Muscle of leg (tissue), 16 donors: ENCODE measurements around the gene SERPINB7. TPM values are rescaled to one million over a fixed set of nuclear protein-coding genes. Genes with fewer than 3 reads are reported as not detected.
A peak's percentile ranks its signal among the peaks of the same experiment; 100 is the strongest.

Experiments
- DNase-seq: peaks from one replicate; pipeline ENCODE4 v3.0.0; 2013
- H3K27ac ChIP-seq: one replicate; pipeline ENCODE4 v1.5.1; 2013; ENCODE audit warnings: mild to moderate bottlenecking, low read length, control low read depth
- H3K27me3 ChIP-seq: one replicate; pipeline ENCODE4 v1.6.1; 2013; ENCODE audit warnings: low read length; ENCODE audit not compliant: control insufficient read depth, insufficient read depth
- H3K36me3 ChIP-seq: one replicate; pipeline ENCODE4 v1.6.1; 2013; ENCODE audit warnings: low read length; ENCODE audit not compliant: control insufficient read depth, insufficient read depth
- H3K4me1 ChIP-seq: one replicate; pipeline ENCODE4 v1.6.1; 2013; ENCODE audit warnings: low read length; ENCODE audit not compliant: control insufficient read depth, insufficient read depth
- H3K4me3 ChIP-seq: one replicate; pipeline ENCODE4 v1.5.1; 2013; ENCODE audit warnings: low read length, control low read depth
- H3K9me3 ChIP-seq: replicated peaks from 2 replicates; pipeline ENCODE4 v1.6.1; 2013; ENCODE audit warnings: low read depth, low read length; ENCODE audit not compliant: control insufficient read depth
- WGBS: methylation state at CpG from one replicate; pipeline ENCODE4 v1.1.5; 2013; ENCODE audit warnings: missing lambda C conversion rate; ENCODE audit not compliant: insufficient coverage; 5-methylcytosine and 5-hydroxymethylcytosine counted together
- long read RNA-seq, 11 donors: transcript quantifications; one replicate each; lab custom pipeline, GENCODE V29; 2026
- polyA plus RNA-seq, 8 donors: library from polyadenylated mRNA; unstranded; fragments of 120-200 nt; gene quantifications; one replicate each; pipeline versions ENCODE4 v1.2.1 to v1.2.3, GENCODE V29; 2013; ENCODE audit warnings: inconsistent platforms in 1 of 8, low replicate concordance in 1 of 8; ENCODE audit not compliant: insufficient read length in 8 of 8, insufficient read depth in 1 of 8
- total RNA-seq: library from RNA; stranded (reverse); fragments of 120-200 nt; gene quantifications from one replicate; pipeline ENCODE4 v1.2.4, GENCODE V29; 2013

SERPINB7 gene
- total RNA-seq, result not detected
- polyA plus RNA-seq, result 10 to 100 TPM in 1 of 8 donors, under 1 TPM in 2, not detected in 5; 0.12 to 10.1 (median 0.42) TPM
- long read RNA-seq, donor 1, result 0 reads
- long read RNA-seq, donor 2, partial matches to known transcripts, result 0 of 2 reads
- long read RNA-seq, donor 2, other reads (novel, unspliced or antisense), result 0 of 2 reads
- long read RNA-seq, donor 3, result 0 reads
- long read RNA-seq, donor 4, result 0 reads
- long read RNA-seq, donor 5, result 0 reads
- long read RNA-seq, donor 6, result 0 reads
- long read RNA-seq, donor 7, result 0 reads
- long read RNA-seq, donor 8, result 0 reads
- long read RNA-seq, donor 9, result 0 reads
- long read RNA-seq, donor 10, result 0 reads
- long read RNA-seq, donor 11, result 0 reads

- WGBS, result no CpG with 5 or more reads among the region's 2 CpGs
Measured at GRCh38 chr18:63775166-63775730, at the start of gene SERPINB7. Gene SERPINB7 (plus strand): TSS chr18:63775418. CDS start chr18:63782373, 6,955 bp downstream.

GRCh38 chr18:63725682-63726480 is 49.3 kb upstream of the SERPINB7 start:
- H3K4me1 ChIP-seq, result peaks cover 12% of the 10 kb centered on the region

More at GRCh38 chr18:63775166-63775730, at the start of gene SERPINB7:
- no peak within 1 kb of the TSS for H3K4me3 ChIP-seq
- no peak within 1 kb of the TSS for H3K27ac ChIP-seq
- no peak for DNase-seq
- no peaks in the 10 kb centered on the region for H3K36me3 ChIP-seq
- no peaks in the 10 kb centered on the region for H3K4me1 ChIP-seq
- no peaks in the 10 kb centered on the region for H3K27me3 ChIP-seq
- H3K9me3 ChIP-seq, result no peaks in the 10 kb centered on the region

GRCh38 chr18:63730773-63731172 is 44.4 kb upstream of the SERPINB7 start:
- H3K27me3 ChIP-seq, result no peaks in the 10 kb centered on the region
- no peak overlapping the region for H3K27ac ChIP-seq
- WGBS, result 59% methylated on average over 4 of the region's 5 CpGs
- no peak overlapping the region for H3K4me3 ChIP-seq
- no peaks in the 10 kb centered on the region for H3K36me3 ChIP-seq
- no peak for DNase-seq
- H3K4me1 ChIP-seq, result peaks cover 12% of the 10 kb centered on the region
- H3K9me3 ChIP-seq, result peaks cover 2% of the 10 kb centered on the region

More at GRCh38 chr18:63725682-63726480, 49.3 kb upstream of the SERPINB7 start:
- H3K4me3 ChIP-seq, result no peak overlapping the region
- H3K9me3 ChIP-seq, result no peaks in the 10 kb centered on the region
- DNase-seq, result peak; percentile 15
- no CpG with 5 or more reads among the region's 3 CpGs for WGBS
- H3K27me3 ChIP-seq, result no peaks in the 10 kb centered on the region
- no peaks in the 10 kb centered on the region for H3K36me3 ChIP-seq
- H3K27ac ChIP-seq, result no peak overlapping the region

GRCh38 chr18:63731215-63731614 is 44.0 kb upstream of the SERPINB7 start:
- WGBS, result 84% methylated on average over 3 of the region's 3 CpGs
- DNase-seq, result no peak
- Histone ChIP-seq H3K4me3 (no peak overlapping the region), H3K27ac (no peak overlapping the region), H3K27me3 (no peaks in the 10 kb centered on the region), H3K9me3 (peaks cover 2% of the 10 kb centered on the region), H3K4me1 (peaks cover 7% of the 10 kb centered on the region), H3K36me3 (no peaks in the 10 kb centered on the region)

GRCh38 chr18:63736876-63737275 is 38.3 kb upstream of the SERPINB7 start:
- H3K36me3 ChIP-seq, result no peaks in the 10 kb centered on the region
- H3K27me3 ChIP-seq, result no peaks in the 10 kb centered on the region
- H3K4me3 ChIP-seq, result no peak overlapping the region
- H3K4me1 ChIP-seq, result no peaks in the 10 kb centered on the region
- peaks cover 2% of the 10 kb centered on the region for H3K9me3 ChIP-seq
- H3K27ac ChIP-seq, result no peak overlapping the region
- DNase-seq, result no peak

- 57% methylated on average over 1 of the region's 4 CpGs for WGBS
- Histone ChIP-seq H3K27me3 (no peaks in the 10 kb centered on the region), H3K9me3 (no peaks in the 10 kb centered on the region), H3K27ac (no peak overlapping the region), H3K4me1 (no peaks in the 10 kb centered on the region), H3K4me3 (no peak overlapping the region), H3K36me3 (no peaks in the 10 kb centered on the region)
- DNase-seq, result peak; percentile 11
Measured at GRCh38 chr18:63741769-63742168, 33.4 kb upstream of the SERPINB7 start.

GRCh38 chr18:63747006-63747405 is 28.2 kb upstream of the SERPINB7 start:
- WGBS, result no CpG with 5 or more reads among the region's 2 CpGs
- no peak overlapping the region for H3K4me3 ChIP-seq
- H3K27me3 ChIP-seq, result no peaks in the 10 kb centered on the region
- DNase-seq, result no peak
- no peaks in the 10 kb centered on the region for H3K9me3 ChIP-seq
- no peaks in the 10 kb centered on the region for H3K4me1 ChIP-seq
- no peak overlapping the region for H3K27ac ChIP-seq
- no peaks in the 10 kb centered on the region for H3K36me3 ChIP-seq

GRCh38 chr18:63749489-63749888 is 25.7 kb upstream of the SERPINB7 start:
- no peaks in the 10 kb centered on the region for H3K27me3 ChIP-seq
- no peaks in the 10 kb centered on the region for H3K9me3 ChIP-seq
- DNase-seq, result no peak
- no peak overlapping the region for H3K27ac ChIP-seq
- no peak overlapping the region for H3K4me3 ChIP-seq
- no peaks in the 10 kb centered on the region for H3K36me3 ChIP-seq
- WGBS, result no CpG with 5 or more reads among the region's 1 CpG
- H3K4me1 ChIP-seq, result no peaks in the 10 kb centered on the region

- Histone ChIP-seq H3K27ac (no peak overlapping the region), H3K36me3 (no peaks in the 10 kb centered on the region)
- WGBS, result no CpG with 5 or more reads among the region's 2 CpGs
Measured at GRCh38 chr18:63752636-63753035, 22.6 kb upstream of the SERPINB7 start.

GRCh38 chr18:63753676-63754075 is 21.5 kb upstream of the SERPINB7 start:
- Histone ChIP-seq H3K9me3 (no peaks in the 10 kb centered on the region), H3K36me3 (no peaks in the 10 kb centered on the region), H3K27ac (no peak overlapping the region), H3K27me3 (no peaks in the 10 kb centered on the region), H3K4me3 (no peak overlapping the region), H3K4me1 (no peaks in the 10 kb centered on the region)
- no peak for DNase-seq

More at GRCh38 chr18:63752636-63753035, 22.6 kb upstream of the SERPINB7 start:
- no peak for DNase-seq
- no peak overlapping the region for H3K4me3 ChIP-seq
- H3K4me1 ChIP-seq, result no peaks in the 10 kb centered on the region
- H3K27me3 ChIP-seq, result no peaks in the 10 kb centered on the region
- H3K9me3 ChIP-seq, result no peaks in the 10 kb centered on the region
